Epithelial cell of esophagus (primary cell): Measurements from ENCODE around the gene UTP14A.

Source experiments
- DNase-seq: peaks from one replicate; pipeline ENCODE4 v3.0.0; 2010; ENCODE audit warnings: low read depth
- H3K4me3 ChIP-seq: 2 replicates; pipeline ENCODE4 v1.5.1; 2011; ENCODE audit warnings: mild to moderate bottlenecking, low read length, control low read depth
- TF ChIP-seq, protein P1 (sequence below): IDR thresholded peaks from 2 replicates; pipeline ENCODE4 v1.5.1; 2011; ENCODE audit warnings: low read depth, mild to moderate bottlenecking, low read length, control low read depth, inconsistent platforms; ENCODE audit not compliant: insufficient read depth; ENCODE audit errors: missing control alignments

UTP14A gene

DNA sequence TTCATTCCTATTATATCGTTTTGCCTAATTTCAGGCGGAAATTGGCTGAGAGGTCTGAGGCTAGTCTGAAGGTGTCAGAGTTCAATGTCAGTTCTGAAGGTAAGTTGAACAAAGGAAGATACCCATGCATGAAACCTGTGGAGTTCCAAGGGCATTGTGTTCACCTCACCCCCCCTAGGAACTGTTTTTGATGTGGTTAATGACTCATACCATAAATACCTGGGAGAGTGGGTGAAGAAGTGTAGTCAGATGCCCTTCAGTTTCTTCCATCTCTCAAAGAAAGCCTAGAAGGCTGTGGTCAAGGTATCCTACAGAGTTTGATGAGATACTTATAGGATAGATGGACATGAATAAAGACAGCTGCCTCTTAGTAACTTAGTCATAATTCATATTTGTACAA, 2.7 kb downstream of the UTP14A start:
- peak; percentile 22 for DNase-seq
- TF ChIP-seq, protein P1, sequence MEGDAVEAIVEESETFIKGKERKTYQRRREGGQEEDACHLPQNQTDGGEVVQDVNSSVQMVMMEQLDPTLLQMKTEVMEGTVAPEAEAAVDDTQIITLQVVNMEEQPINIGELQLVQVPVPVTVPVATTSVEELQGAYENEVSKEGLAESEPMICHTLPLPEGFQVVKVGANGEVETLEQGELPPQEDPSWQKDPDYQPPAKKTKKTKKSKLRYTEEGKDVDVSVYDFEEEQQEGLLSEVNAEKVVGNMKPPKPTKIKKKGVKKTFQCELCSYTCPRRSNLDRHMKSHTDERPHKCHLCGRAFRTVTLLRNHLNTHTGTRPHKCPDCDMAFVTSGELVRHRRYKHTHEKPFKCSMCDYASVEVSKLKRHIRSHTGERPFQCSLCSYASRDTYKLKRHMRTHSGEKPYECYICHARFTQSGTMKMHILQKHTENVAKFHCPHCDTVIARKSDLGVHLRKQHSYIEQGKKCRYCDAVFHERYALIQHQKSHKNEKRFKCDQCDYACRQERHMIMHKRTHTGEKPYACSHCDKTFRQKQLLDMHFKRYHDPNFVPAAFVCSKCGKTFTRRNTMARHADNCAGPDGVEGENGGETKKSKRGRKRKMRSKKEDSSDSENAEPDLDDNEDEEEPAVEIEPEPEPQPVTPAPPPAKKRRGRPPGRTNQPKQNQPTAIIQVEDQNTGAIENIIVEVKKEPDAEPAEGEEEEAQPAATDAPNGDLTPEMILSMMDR: no peak

GRCh38 chrX:129925305-129926092, 19.5 kb downstream of the UTP14A start:
- DNase-seq: peak; percentile 72
- TF ChIP-seq, protein P1: peak; percentile 63
- H3K4me3 ChIP-seq: no peak overlapping the region

More for the DNA sequence above, 2.7 kb downstream of the UTP14A start:
- H3K4me3 ChIP-seq: no peak overlapping the region

DNA sequence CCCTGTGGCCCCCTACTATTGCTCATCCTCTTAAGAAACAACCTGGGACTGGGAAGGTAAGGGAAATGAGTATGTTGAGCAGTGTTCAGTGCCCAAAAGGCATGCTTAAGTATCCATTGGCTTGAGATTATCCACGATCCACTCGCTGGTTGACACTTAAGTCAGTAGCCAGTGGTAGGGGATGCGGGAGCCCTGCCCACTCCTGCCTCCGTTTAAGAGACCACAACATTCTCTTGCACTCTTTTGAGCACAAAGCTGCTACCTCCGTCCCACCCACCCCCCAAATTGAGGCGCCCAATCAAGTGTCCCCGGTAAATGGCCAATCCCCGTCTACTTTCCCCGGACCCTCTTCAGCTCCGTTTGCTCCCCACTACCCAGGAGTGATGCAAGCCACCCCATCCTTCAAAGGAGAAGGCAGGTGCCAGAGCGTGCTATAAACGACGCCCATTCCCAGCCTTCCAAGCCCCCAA, 25.0 kb downstream of the UTP14A start:
- TF ChIP-seq, protein P1: no peak
- peak overlapping the region; percentile 51 for H3K4me3 ChIP-seq
- no peak for DNase-seq

- peak; percentile 77 for DNase-seq
- H3K4me3 ChIP-seq: peak overlapping the region; percentile 51
- TF ChIP-seq, protein P1: no peak
Observed at GRCh38 chrX:129931411-129932015, 25.5 kb downstream of the UTP14A start.

- peak; percentile 82 for DNase-seq
- TF ChIP-seq, protein P1: no peak
- H3K4me3 ChIP-seq: peak overlapping the region; percentile 51
Observed at GRCh38 chrX:129932016-129932820, 26.3 kb downstream of the UTP14A start.

- TF ChIP-seq, protein P1: no peak
- H3K4me3 ChIP-seq: no peak overlapping the region
- DNase-seq: peak; percentile 6
Observed at GRCh38 chrX:129932821-129933321, 26.9 kb downstream of the UTP14A start.
